ENCODE measurements around the gene CANX. TPM values are rescaled to one million over a fixed set of nuclear protein-coding genes. Genes with fewer than 3 reads are reported as not detected.

CANX gene
- total and polyA plus RNA-seq, 8 donors: 81.7 to 638 (median 216) TPM

- H3K27ac ChIP-seq: no peak overlapping the region
These were observed 31.6 kb downstream of the CANX start for GRCh38 chr5:179730356-179730755.

GRCh38 chr5:179730852-179731251 lies 32.1 kb downstream of the CANX start:
- DNase-seq: no peak
- no peak for TF ChIP-seq POLR2AphosphoS5 (IDR thresholded peaks at IDR 0.05)
- TF ChIP-seq EP300 (IDR thresholded peaks at IDR 0.05): no peak
- TF ChIP-seq POLR2A (IDR thresholded peaks at IDR 0.05): no peak
- no peak for TF ChIP-seq CTCF (IDR thresholded peaks at IDR 0.05)
- H3K27me3 ChIP-seq: no peaks in the 10 kb centered on the region
- H3K27ac ChIP-seq: peak overlapping the region in 1 of 5 donors; percentile 99
- no peak overlapping the region for H3K4me3 ChIP-seq
- intact Hi-C loops (cut with DNase I; ENCODE audit: low total_unique reads): no loop called here
- H3K36me3 ChIP-seq: peaks cover 37 to 51% (median 50%) of the 10 kb centered on the region in 4 donors
- H3K9me3 ChIP-seq: no peaks in the 10 kb centered on the region
- WGBS, 5 donors: 59 to 68% (median 61%) methylated on average over 3 of the region's 3 CpGs
- peaks cover 24 to 37% (median 30%) of the 10 kb centered on the region in 4 donors for H3K4me1 ChIP-seq

More at GRCh38 chr5:179730356-179730755, 31.6 kb downstream of the CANX start:
- 69 to 78% (median 71%) methylated on average over 3 of the region's 3 CpGs for WGBS, 5 donors
- TF ChIP-seq EP300 (IDR thresholded peaks at IDR 0.05) (no peak), POLR2A (IDR thresholded peaks at IDR 0.05) (no peak), CTCF (IDR thresholded peaks at IDR 0.05) (no peak), POLR2AphosphoS5 (IDR thresholded peaks at IDR 0.05) (no peak)
- intact Hi-C loops (cut with DNase I; ENCODE audit: low total_unique reads): no loop called here
- no peaks in the 10 kb centered on the region for H3K9me3 ChIP-seq
- H3K4me3 ChIP-seq: no peak overlapping the region
- peaks cover 42 to 56% (median 55%) of the 10 kb centered on the region in 4 donors for H3K36me3 ChIP-seq
- peaks cover 21 to 32% (median 25%) of the 10 kb centered on the region in 4 donors for H3K4me1 ChIP-seq
- DNase-seq: no peak
- no peaks in the 10 kb centered on the region for H3K27me3 ChIP-seq

GRCh38 chr5:179731791-179732411 lies 33.1 kb downstream of the CANX start:
- Histone ChIP-seq H3K4me3 (peak overlapping the region; percentile 76 to 97 (median 90)), H3K27ac (peak overlapping the region; percentile 65 to 99 (median 92)), H3K9me3 (no peaks in the 10 kb centered on the region), H3K36me3 (peaks cover 26 to 40% (median 39%) of the 10 kb centered on the region in 4 donors), H3K4me1 (peaks cover 32 to 46% (median 40%) of the 10 kb centered on the region in 4 donors), H3K27me3 (no peaks in the 10 kb centered on the region)
- no peak for DNase-seq
- intact Hi-C loops (cut with DNase I; ENCODE audit: low total_unique reads): no loop called here
- WGBS, 5 donors: 42 to 59% (median 55%) methylated on average over 24 of the region's 24 CpGs
- TF ChIP-seq CTCF (IDR thresholded peaks at IDR 0.05) (no peak), POLR2A (IDR thresholded peaks at IDR 0.05) (no peak), EP300 (IDR thresholded peaks at IDR 0.05) (no peak), POLR2AphosphoS5 (IDR thresholded peaks at IDR 0.05) (no peak)

GRCh38 chr5:179732412-179732917 lies 33.7 kb downstream of the CANX start, which contains the start of gene MAML1:
Gene MAML1, plus strand, starts transcription at chr5:179732822. Its CDS starts 291 bp downstream, at chr5:179733113.
- 0 to 2% (median 0%) methylated on average over 26 to 41 of the region's 41 CpGs for WGBS, 5 donors
- no peaks in the 10 kb centered on the region for H3K27me3 ChIP-seq
- DNase-seq: peak; percentile 100
- H3K4me1 ChIP-seq: peaks cover 33 to 52% (median 45%) of the 10 kb centered on the region in 4 donors
- no peaks in the 10 kb centered on the region for H3K9me3 ChIP-seq
- H3K36me3 ChIP-seq: peaks cover 21 to 35% (median 33%) of the 10 kb centered on the region in 4 donors
- no peak for TF ChIP-seq EP300 (IDR thresholded peaks at IDR 0.05)
- peak in 1 of 4 donors; percentile 8 for TF ChIP-seq POLR2A (IDR thresholded peaks at IDR 0.05)
- TF ChIP-seq POLR2AphosphoS5 (IDR thresholded peaks at IDR 0.05): peak; percentile 52 to 91 (median 78)
- H3K27ac ChIP-seq: peak within 1 kb of the TSS; percentile 91 to 99 (median 99)
- intact Hi-C loops (cut with DNase I; ENCODE audit: low total_unique reads): no loop called here
- peak within 1 kb of the TSS; percentile 76 to 97 (median 90) for H3K4me3 ChIP-seq
